HG03045 (cell line): ENCODE measurements around the gene MS4A1.
"Not testable (repeated sequence)": the region's sequence is repeated elsewhere in the genome, so short reads cannot be mapped to it uniquely, and the experiment has no call there.

Source experiments
- ATAC-seq: cut with Tn5 transposase; IDR thresholded peaks from one replicate; pipeline ENCODE4 v1.9.1; 2021; ENCODE audit warnings: mild to moderate bottlenecking, moderate library complexity; ENCODE audit not compliant: unreplicated experiment

Gene MS4A1

GRCh38 chr11:60500276-60500910 is 44.7 kb downstream of the MS4A1 start:
- ATAC-seq, result no peak

GRCh38 chr11:60502221-60502775 is 46.7 kb downstream of the MS4A1 start:
- ATAC-seq, result no peak

DNA sequence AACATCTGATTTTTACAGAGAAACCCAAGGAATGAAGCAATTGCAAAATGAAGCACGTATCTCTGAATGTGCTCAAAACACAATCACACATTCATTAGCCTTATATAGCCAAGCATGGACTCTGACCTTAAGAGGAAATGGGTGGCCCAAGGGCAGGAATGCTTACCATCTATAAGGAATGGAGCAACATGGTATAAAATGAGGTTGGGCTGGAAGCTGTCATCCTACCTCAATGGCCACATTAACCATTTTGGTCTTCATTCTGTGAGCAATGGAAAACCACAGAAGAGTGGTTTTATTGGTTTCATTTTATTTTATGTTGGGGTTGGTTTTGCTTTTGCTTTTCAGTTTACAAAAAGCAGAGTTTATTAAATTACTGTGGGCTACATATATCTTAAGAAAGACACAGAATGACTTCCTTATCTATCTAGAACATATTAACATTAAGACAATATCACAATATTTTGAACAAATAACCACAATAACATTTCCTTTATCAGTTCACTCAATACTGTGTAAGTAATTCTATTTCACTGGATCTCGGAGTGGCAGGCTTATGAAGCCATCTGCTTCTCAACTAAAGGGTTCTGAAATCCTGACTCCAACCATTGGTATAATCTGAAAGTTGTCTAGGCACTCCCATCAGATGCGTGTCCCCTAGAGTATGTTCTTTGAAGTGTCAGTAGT is 48.7 kb downstream of the MS4A1 start:
- no peak for ATAC-seq

- ATAC-seq, result not testable (repeated sequence)
These were observed 54.0 kb downstream of the MS4A1 start for GRCh38 chr11:60509609-60510008.

GRCh38 chr11:60510209-60510608 is 54.6 kb downstream of the MS4A1 start:
- not testable (repeated sequence) for ATAC-seq

DNA sequence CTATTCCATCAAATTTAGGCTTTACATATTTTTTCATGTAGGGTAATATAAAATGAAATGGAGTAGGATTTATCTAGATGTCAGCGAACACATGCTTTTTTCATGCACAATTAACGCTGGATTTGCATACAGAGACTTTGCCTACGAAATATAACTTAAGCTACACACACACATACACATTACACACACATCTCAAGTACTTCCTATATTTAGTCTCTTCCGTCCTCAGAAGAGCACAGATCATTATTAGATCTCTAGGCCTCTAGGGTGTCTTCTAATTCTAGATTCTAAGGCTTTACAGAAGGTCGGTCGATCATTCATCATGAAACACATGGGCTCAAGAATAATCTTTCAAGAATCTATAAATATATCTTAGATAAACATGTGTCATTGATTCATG is 55.7 kb downstream of the MS4A1 start:
- no peak for ATAC-seq

GRCh38 chr11:60512651-60513225 is 57.1 kb downstream of the MS4A1 start:
- no peak for ATAC-seq

DNA sequence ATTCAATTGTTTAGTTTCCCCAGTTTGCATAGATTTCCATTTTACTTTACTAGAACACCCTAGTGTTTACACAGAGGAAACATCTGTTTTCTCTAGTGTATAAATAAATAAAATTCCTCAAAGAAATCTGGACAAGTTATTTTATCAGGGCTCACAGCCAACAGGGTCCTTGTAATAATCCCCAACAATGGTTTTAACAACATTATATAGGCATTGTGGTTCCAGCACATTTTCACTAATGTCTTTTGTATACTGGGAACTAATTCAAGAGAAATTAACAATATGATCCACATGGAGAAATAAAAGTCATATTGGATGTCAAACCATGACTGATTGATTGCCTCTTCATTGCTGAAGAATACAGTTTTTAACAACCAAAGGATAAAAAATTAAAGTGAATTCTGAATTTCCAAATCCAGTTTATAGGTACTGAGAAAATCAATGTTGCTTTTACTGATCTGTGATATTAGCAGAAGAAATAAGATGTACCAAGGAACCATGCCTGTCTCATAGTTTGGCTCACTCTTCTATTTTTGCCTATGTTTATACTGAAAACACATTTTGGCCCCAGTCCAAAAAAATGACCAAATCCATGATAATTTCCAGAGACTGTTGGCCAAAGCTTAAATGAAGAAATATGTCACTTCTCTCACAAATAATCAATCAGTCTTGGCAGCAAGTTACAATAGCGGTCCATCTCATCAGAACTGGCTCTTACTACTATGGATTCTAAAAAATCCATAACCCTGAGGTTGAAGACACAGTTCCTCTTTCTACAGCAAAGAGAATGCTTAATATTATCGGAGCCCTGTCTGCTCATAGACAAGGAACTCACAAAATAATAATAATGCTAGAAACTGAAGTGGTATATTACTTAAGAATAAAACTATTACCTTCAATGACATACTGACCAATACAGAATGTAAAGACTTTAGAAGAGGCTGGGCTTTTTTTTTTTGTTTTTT is 58.1 kb downstream of the MS4A1 start:
- ATAC-seq, result no peak

DNA sequence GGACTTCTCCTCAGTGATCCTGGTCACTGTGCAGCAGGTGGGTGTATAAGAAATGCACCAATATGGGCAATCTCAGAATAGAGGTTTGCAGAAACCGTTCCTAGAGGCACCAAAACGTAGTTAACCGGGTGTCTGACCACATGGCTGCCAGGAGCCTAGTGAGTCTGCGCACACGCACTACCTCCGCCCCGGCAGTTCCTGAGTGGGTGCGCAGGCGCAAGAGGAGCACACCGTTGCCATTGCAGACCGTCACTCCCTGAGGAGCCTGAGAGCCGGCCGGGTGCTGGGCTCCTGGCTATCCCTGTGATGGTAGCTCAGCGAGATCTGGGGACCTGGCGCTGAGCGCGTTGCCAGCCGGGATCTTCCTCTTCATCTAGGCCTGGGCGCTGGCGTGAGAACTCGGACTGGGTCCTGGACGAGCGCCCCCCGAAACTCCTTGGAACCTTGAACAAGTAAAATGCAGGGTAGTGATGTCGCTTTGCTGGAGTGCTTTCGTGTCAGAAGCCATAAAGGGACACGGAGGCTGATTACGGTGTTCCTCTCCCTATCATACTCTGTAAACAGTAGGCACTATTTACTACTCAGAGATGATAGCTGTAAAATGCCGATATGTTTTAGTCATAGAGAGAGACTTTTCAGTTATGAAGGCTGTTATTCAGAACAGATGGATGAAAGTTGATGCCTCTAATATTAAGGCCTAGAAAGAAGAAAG is 59.7 kb downstream of the MS4A1 start, which contains the start of gene MS4A13:
Gene MS4A13, plus strand, starts transcription at position 249 of the 712 bp plus-strand sequence. CDS start 2,692 bp downstream, outside the sequence.
- no peak for ATAC-seq
